NCI-H510A (cell line): Measurements from ENCODE around the gene AGPAT4.
"Not testable (repeated sequence)": the region's sequence is repeated elsewhere in the genome, so short reads cannot be mapped to it uniquely, and the experiment has no call there.

ENCODE experiments used
- DNase-seq: peaks from one replicate; lab custom pipeline; 2025; lab: John Stamatoyannopoulos, UW

The AGPAT4 gene

GRCh38 chr6:161227004-161227960 is 46.6 kb downstream of the AGPAT4 start:
- DNase-seq = no peak

- no peak for DNase-seq
Observed at GRCh38 chr6:161226009-161226964, 47.6 kb downstream of the AGPAT4 start.

GRCh38 chr6:161225681-161226008 is 48.2 kb downstream of the AGPAT4 start:
- DNase-seq = no peak

GRCh38 chr6:161224951-161225680 is 48.7 kb downstream of the AGPAT4 start:
- not testable (repeated sequence) for DNase-seq

GRCh38 chr6:161223646-161224045 is 50.2 kb downstream of the AGPAT4 start:
- DNase-seq = no peak

- no peak for DNase-seq
Observed at GRCh38 chr6:161222706-161223234, 51.1 kb downstream of the AGPAT4 start.

GRCh38 chr6:161220346-161220745 is 53.5 kb downstream of the AGPAT4 start:
- no peak for DNase-seq

GRCh38 chr6:161219680-161220079 is 54.2 kb downstream of the AGPAT4 start:
- DNase-seq = no peak

- DNase-seq = no peak
Observed at GRCh38 chr6:161218222-161218621, 55.6 kb downstream of the AGPAT4 start.

- no peak for DNase-seq
Observed at GRCh38 chr6:161217628-161218027, 56.2 kb downstream of the AGPAT4 start.

- no peak for DNase-seq
Observed at GRCh38 chr6:161216616-161217205, 57.1 kb downstream of the AGPAT4 start.

GRCh38 chr6:161215876-161216615 is 57.8 kb downstream of the AGPAT4 start:
- DNase-seq = no peak

GRCh38 chr6:161215193-161215592 is 58.7 kb downstream of the AGPAT4 start:
- DNase-seq = no peak

- no peak for DNase-seq
Observed at GRCh38 chr6:161214722-161215121, 59.1 kb downstream of the AGPAT4 start.

- DNase-seq = no peak
Observed at GRCh38 chr6:161212902-161213301, 61.0 kb downstream of the AGPAT4 start.

GRCh38 chr6:161211380-161212035 is 62.4 kb downstream of the AGPAT4 start:
- DNase-seq = no peak

- no peak for DNase-seq
Observed at GRCh38 chr6:161210857-161211256, 63.0 kb downstream of the AGPAT4 start.

GRCh38 chr6:161207200-161207599 is 66.7 kb downstream of the AGPAT4 start:
- DNase-seq = no peak

- no peak for DNase-seq
Observed at GRCh38 chr6:161204866-161205557, 68.8 kb downstream of the AGPAT4 start.
